ENCODE data around the gene PSMD11. TPM values are rescaled to one million over a fixed set of nuclear protein-coding genes. Genes with fewer than 3 reads are reported as not detected.

Gene PSMD11
- polyA plus RNA-seq, 3 donors, result 17.3 to 50.4 (median 38.0) TPM

- H3K27ac ChIP-seq (ENCODE audit: low read depth, low read length), result no peak overlapping the region
- 87 to 90% (median 89%) methylated on average over 18 of the region's 18 CpGs for WGBS, 3 donors
Observed at GRCh38 chr17:32497431-32498205, 53.3 kb downstream of the PSMD11 start.

DNA sequence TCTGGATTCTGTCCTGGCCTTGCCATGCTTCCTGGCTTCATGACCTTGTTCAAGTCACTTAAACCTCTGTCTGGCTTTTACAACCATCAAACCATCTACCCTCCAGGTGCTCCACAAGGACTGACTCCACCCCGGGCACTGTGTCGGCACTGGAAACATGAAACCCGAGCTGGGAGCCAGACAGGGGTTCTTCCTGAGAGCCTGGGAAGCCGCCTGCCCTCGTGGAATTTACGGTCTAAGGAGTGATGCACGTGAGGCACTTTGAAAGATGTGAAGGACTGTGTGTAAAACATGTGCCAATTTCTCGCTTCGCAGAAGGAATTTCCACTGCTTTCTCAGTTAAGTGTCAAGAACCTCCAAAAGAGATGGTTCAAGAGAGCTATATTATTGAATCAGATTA is 54.1 kb downstream of the PSMD11 start:
- 76 to 84% (median 82%) methylated on average over 9 of the region's 9 CpGs for WGBS, 3 donors
- H3K27ac ChIP-seq (ENCODE audit: low read depth, low read length), result no peak overlapping the region

DNA sequence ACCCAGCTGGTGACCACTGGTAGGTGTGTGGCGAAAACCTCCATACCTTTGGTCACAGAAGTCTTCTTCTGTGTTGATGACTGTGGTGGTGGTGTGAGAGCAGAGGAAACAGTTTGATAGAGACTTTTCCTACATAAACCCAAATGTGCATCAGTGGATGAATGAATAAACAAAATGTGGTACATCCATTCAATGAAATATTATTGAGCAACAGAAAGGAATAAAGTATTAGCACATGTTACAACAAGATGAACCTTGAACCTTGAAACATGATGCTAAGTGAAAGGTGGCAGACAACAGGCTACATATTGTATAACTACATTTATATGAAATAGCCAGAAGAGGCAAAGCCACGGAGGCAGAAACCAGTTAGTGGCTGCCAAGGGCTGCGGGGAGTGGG is 57.7 kb downstream of the PSMD11 start:
- WGBS, 3 donors, result 95 to 99% (median 95%) methylated on average over 3 of the region's 3 CpGs
- H3K27ac ChIP-seq (ENCODE audit: low read depth, low read length), result no peak overlapping the region

DNA sequence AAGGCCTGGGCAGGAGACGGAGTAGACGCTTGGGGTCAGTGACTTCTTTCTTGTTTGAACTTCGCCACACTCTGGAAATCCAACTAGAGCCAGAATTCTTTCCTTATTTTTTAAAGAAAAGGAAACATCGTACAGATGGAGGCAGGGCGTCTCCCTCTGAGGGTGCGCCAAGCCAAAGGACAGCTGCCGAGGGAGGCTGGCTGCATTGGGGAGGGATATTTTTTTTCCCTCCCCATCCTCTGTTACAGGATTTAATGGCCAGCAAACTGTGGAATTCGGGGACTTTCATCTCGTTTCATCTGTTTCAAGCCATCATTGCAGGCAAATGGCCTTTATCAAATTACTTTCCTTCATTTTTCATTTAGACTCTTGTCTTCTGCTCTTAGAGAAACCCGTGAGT is 58.4 kb downstream of the PSMD11 start:
- 62 to 83% (median 71%) methylated on average over 10 of the region's 10 CpGs for WGBS, 3 donors
- H3K27ac ChIP-seq (ENCODE audit: low read depth, low read length), result no peak overlapping the region

DNA sequence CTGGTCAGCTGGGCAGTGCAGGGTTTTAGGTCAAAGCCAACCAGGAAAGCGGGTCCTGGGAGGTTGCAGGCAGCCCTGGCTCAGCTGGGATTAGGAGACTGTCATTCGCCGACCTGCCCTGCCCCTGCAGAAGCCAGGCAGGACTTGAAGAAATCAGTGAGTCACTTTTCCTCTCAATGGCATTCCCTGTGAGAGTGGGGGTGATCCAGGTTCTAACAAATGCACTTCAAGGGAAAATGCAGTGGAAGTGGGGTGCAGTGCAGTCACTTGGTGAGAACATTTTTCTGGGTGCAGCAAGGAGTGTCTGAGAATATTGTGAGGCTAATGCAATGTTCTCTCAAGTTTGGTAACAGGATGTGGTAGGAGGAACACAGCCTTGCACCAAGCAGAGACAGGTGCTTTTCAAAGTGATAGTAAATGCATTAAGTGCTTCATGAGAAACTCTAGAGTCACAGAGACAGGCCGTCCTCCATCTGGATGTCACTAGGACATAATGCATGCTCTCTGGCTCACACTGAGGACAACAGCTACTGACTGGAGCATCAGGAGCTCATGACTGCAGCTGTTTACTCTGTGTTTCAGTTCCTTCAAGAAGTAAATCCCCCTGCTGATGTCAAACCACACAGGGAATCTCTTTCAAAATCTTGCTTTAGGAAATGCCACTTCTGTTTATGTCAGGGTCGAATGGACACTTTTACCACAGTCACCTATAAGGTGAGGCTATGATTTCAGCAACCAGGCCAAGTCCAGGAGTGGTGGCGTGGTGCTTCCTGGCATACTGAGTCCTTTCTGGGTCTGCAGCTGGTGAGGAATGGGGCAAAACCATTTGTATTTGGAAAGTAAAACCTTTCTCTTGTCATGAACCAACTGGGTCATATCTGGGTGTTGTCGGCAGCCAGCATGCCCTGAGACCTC is 59.2 kb downstream of the PSMD11 start:
- WGBS, 3 donors, result 56 to 78% (median 63%) methylated on average over 7 of the region's 7 CpGs
- H3K27ac ChIP-seq (ENCODE audit: low read depth, low read length), result no peak overlapping the region

GRCh38 chr17:32504166-32504990 is 60.1 kb downstream of the PSMD11 start:
- H3K27ac ChIP-seq (ENCODE audit: low read depth, low read length), result no peak overlapping the region
- WGBS, 3 donors, result 79 to 85% (median 83%) methylated on average over 18 of the region's 18 CpGs

DNA sequence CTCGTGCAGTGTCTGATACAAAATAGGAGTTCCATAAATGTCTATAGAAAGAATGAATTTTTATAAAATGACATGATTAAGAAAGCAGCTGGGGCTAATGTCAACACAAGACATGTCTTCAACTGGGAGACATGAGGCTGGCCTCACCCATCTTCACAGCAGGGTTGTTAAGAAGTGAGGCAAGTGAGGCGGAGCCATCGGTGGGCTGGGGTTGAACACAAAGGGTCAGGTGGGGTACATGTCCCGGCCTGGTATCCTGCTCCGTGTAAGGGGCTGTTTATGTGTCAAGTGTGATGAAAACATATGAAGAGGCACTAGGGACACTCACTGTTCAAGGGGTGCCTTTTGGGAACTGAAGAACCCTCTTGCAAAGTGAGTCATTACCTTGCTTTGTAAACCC is 64.6 kb downstream of the PSMD11 start:
- WGBS, 3 donors, result 88 to 95% (median 90%) methylated on average over 5 of the region's 5 CpGs

DNA sequence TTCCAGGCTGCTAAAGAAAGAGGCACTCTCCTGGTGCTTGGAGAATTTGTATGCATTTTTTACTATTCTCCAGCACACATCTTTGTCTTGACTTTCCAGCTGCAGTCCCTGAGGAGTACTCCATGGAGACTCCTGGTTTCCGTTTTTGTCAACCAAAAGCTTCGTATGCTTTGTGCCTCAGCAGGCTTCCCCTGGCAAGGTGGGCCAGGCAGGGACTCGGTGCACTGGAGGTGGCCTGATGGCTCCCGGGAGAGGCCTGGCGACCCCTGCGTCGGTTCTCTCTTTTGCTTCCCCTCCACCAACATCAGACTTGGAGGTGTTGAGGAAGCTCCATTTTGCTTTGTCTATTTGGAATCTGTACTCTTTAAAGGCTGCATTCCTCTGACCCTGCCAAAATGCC is 66.2 kb downstream of the PSMD11 start:
- H3K27ac ChIP-seq (ENCODE audit: low read depth, low read length), result no peak overlapping the region
- 83 to 89% (median 86%) methylated on average over 7 of the region's 7 CpGs for WGBS, 3 donors

More for the DNA sequence above, 64.6 kb downstream of the PSMD11 start:
- H3K27ac ChIP-seq (ENCODE audit: low read depth, low read length), result no peak overlapping the region

- WGBS, 3 donors, result 87 to 95% (median 93%) methylated on average over 2 of the region's 2 CpGs
Observed at GRCh38 chr17:32512328-32512727, 68.0 kb downstream of the PSMD11 start.

GRCh38 chr17:32513579-32513978 is 69.3 kb downstream of the PSMD11 start:
- 84 to 94% (median 90%) methylated on average over 3 of the region's 3 CpGs for WGBS, 3 donors
- H3K27ac ChIP-seq (ENCODE audit: low read depth, low read length), result no peak overlapping the region

More at GRCh38 chr17:32512328-32512727, 68.0 kb downstream of the PSMD11 start:
- no peak overlapping the region for H3K27ac ChIP-seq (ENCODE audit: low read depth, low read length)

DNA sequence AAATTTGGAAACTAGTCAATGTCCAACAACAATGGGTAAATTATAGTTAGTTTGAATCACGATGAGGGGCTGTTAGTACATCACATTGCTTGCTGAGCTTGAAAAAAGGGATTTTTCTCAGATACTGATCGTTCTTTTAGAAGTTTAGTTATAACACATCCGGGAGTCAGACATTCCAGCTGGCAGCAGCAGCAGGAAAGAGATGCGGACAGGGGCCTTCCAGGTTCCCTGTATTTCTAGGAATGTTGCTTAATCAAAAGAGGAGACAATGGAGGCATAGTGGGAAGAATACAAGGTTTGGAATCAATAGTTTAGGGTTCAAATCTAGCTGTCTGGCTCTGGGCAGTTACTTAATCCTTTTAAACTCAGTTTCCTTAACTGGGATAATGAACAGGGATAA is 70.3 kb downstream of the PSMD11 start:
- H3K27ac ChIP-seq (ENCODE audit: low read depth, low read length), result no peak overlapping the region
- 66 to 83% (median 70%) methylated on average over 4 of the region's 4 CpGs for WGBS, 3 donors

DNA sequence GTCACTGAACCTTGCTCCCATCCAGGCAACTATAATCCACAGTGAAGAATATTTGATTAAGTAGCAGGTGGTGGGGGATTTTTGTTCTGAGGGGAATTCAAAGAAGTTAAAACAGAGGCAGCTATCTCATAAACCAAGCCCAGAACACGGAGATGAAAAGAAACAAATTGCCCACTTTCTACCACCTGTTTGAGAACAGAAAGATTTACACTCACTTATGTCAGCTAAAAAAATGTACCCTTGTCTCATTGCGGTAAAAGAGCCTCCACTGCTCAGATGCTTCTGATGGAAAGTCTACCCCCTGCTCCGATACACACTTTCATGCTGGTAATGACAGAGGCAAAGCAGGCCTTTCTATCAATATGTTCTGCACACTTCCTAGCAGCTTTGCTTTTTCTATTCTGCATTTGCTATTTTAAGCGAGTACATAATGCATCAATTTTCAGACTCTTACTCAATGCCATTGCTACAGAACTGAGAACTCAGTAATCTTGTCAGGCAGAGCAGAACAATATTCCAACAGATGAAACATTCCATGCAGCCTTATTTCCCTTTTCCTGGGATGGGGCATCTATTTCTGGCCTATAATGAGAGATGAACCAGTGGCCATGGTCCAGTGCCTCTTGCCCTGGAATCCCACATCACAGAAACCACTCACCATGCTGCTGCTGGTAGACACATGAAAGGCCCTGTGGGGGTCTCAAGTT is 71.5 kb downstream of the PSMD11 start:
- no peak overlapping the region for H3K27ac ChIP-seq (ENCODE audit: low read depth, low read length)
- whole genome bisulfite sequencing, 3 donors, result 91 to 94% (median 94%) methylated on average over 4 of the region's 4 CpGs

DNA sequence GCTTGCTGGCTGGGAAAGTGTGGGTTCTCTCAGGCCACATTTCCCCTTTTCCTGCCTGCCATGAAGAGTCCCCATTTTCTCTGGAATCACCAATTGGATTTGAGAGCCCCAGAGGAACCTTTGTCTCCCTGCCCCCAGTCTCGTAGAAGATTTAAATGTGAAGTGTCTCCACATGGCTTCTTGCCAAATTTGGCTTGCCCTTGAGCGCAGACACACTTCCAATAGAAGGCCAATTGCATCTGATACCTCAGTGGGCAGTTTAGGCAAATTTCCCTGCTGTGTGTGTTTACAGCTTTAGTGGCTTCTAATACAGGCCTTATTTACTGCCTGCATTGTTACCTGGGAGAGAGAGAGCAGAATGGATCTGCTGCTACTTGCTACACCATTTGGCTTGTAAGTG is 72.1 kb downstream of the PSMD11 start:
- 15 to 93% (median 29%) methylated on average over 2 of the region's 2 CpGs for WGBS, 3 donors
- no peak overlapping the region for H3K27ac ChIP-seq (ENCODE audit: low read depth, low read length)

- WGBS, 3 donors, result 78 to 84% (median 79%) methylated on average over 12 of the region's 12 CpGs
- no peak overlapping the region for H3K27ac ChIP-seq (ENCODE audit: low read depth, low read length)
Observed at GRCh38 chr17:32516940-32517701, 72.8 kb downstream of the PSMD11 start.

DNA sequence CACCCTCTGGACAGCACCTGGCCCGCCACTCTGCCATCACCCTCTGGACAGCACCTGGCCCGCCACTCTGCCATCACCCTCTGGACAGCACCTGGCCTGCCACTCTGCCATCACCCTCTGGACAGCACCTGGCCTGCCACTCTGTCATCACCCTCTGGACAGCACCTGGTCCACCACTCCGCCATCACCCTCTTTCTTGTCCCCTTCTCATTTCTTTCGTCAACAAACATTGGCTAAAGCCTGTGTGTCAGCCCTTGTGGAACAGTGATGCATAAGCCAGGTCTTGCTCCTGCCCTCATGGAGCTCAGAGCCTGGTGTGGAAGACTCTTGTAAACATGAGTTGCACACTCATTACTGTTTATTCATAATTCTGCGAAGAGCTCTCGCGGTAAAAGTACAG is 73.7 kb downstream of the PSMD11 start:
- WGBS, 3 donors, result 93 to 95% (median 94%) methylated on average over 5 of the region's 7 CpGs
- H3K27ac ChIP-seq (ENCODE audit: low read depth, low read length), result no peak overlapping the region

- no peak overlapping the region for H3K27ac ChIP-seq (ENCODE audit: low read depth, low read length)
- 29 to 52% (median 32%) methylated on average over 28 to 31 of the region's 31 CpGs for WGBS, 3 donors
Observed at GRCh38 chr17:32518646-32519227, 74.4 kb downstream of the PSMD11 start.
